K562 (cell line): Measurements from ENCODE around the gene ERVH48-1. TPM values are rescaled to one million over a fixed set of nuclear protein-coding genes. Genes with fewer than 3 reads are reported as not detected.

Source experiments
- CBX5 ChIP-seq: IDR thresholded peaks from 2 replicates; pipeline ENCODE4 v1.6.1; 2014; ENCODE audit warnings: low read depth, borderline replicate concordance
- CEBPG ChIP-seq, 3 experiments: fragments of 200-800 bp in 1 of 3; sonication (Bioruptor generic) in 1 of 3; sonication (generic) in 1 of 3; formaldehyde crosslinking in 1 of 3; IDR thresholded peaks in 2 of 3; conservative IDR thresholded peaks in 1 of 3; 2 replicates each; pipeline versions ENCODE4 v1.6.1 to v1.8.0; 2016 to 2022; ENCODE audit warnings: missing compliant biosample characterization in 2 of 3, missing genetic modification characterization in 2 of 3, mild to moderate bottlenecking in 1 of 3, missing genetic modification reagents in 1 of 3
- ELF2 ChIP-seq: fragments of 250-450 bp; sonication (Bioruptor Pico); IDR thresholded peaks from 2 replicates; pipeline ENCODE4 v1.5.0; 2021; ENCODE audit warnings: mild to moderate bottlenecking
- EP300 ChIP-seq: IDR thresholded peaks from 2 replicates; pipeline ENCODE4 v1.6.1; 2012; ENCODE audit warnings: low read length, improper control_type of control experiment
- PHB2 ChIP-seq: fragments of 450-650 bp; IDR thresholded peaks from 2 replicates; pipeline ENCODE4 v1.6.1; 2017; ENCODE audit warnings: low read depth
- TFAM ChIP-seq: fragments of 250-450 bp; sonication (Bioruptor Pico); conservative IDR thresholded peaks from 2 replicates; pipeline ENCODE4 v1.5.0; 2021; ENCODE audit warnings: mild to moderate bottlenecking, moderate library complexity
- ZC3H4 ChIP-seq: sonication (generic); formaldehyde crosslinking; IDR thresholded peaks from 2 replicates; pipeline ENCODE4 v1.9.0; 2021; ENCODE audit warnings: missing genetic modification reagents, borderline replicate concordance
- ZNF239 ChIP-seq: fragments of 250-450 bp; sonication (Bioruptor Pico); IDR thresholded peaks from 2 replicates; pipeline ENCODE4 v1.4.0; 2020; ENCODE audit warnings: mild to moderate bottlenecking
- ZNF644 ChIP-seq: fragments of 200-800 bp; sonication (Bioruptor generic); IDR thresholded peaks from 2 replicates; pipeline ENCODE4 v1.6.1; 2016; ENCODE audit warnings: low read depth, missing genetic modification characterization, missing compliant biosample characterization
- polyA plus RNA-seq, 8 experiments: library from polyadenylated mRNA; depleted of rRNA in 4 of 8; stranded (reverse) in 5 of 8; unstranded in 3 of 8; fragments of >200 nt; fragmentation: Nextera tagmentation in 2 of 8; fragmentation: Illumina TruSeq in 1 of 8; extraction: Ambion mirVana in 2 of 8; extraction: Trizol in 1 of 8; gene quantifications; 2 replicates each; pipeline versions ENCODE4 v1.2.1 to v1.2.3, GENCODE V29; 2011 to 2014; ENCODE audit warnings: inconsistent platforms in 1 of 8, missing spikeins in 1 of 8
- total RNA-seq, 7 experiments: library from RNA; depleted of rRNA in 6 of 7; stranded (reverse); fragments of >200 nt in 6 of 7; fragmentation: Illumina TruSeq in 2 of 7; extraction: Trizol in 2 of 7; gene quantifications; 2 replicates each; pipeline versions ENCODE4 v1.2.1 to v1.2.3, GENCODE V29; 2011 to 2021; ENCODE audit warnings: low replicate concordance in 1 of 7
- TF ChIP-seq, protein P1 (sequence below): fragments of 450-650 bp; IDR thresholded peaks from 2 replicates; pipeline ENCODE4 v1.6.1; 2016; ENCODE audit warnings: mild to moderate bottlenecking, moderate library complexity
- TF ChIP-seq, protein P2 (sequence below): fragments of 450-650 bp; conservative IDR thresholded peaks from 2 replicates; pipeline ENCODE4 v1.6.1; 2016; ENCODE audit warnings: missing genetic modification characterization, low read depth, mild to moderate bottlenecking, missing compliant biosample characterization, moderate library complexity

The ERVH48-1 gene
- total and polyA plus RNA-seq, 9 of the 15 experiments (the other 6 are each of a cell fraction or from before 2014, with no cell fraction given): 0.08 to 0.49 (median 0.16) TPM; not detected in 3

DNA sequence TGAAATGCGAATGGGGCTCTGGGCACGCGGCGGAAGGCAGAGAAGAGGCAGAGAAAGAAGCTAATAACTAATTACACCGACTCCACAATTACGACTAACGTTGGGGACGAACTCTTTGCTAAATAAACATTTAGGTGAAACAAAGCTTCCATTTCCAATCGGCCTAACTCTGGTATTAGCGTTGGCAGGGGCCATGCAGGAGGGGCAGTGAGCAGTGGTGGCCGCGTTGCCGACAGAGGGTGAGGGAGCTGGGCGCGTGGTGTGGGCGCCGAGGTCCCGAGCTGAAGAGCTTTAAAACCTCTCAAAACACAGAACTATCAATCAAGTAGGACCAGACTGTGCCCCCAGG is 32.9 kb downstream of the ERVH48-1 start (continued):
- TF ChIP-seq PHB2 (no peak), ELF2 (CRISPR knock-in tag) (no peak), CEBPG (CRISPR knock-in tag; IDR thresholded peaks at IDR 0.05) (no peak), CEBPG (tag; conservative IDR thresholded peaks at IDR 0.05 in 1 of 2, IDR thresholded peaks at IDR 0.05 in 1 of 2) (no peak), ZNF644 (tag) (no peak), TFAM (CRISPR knock-in tag) (no peak), CBX5 (no peak), ZNF239 (no peak), EP300 (no peak), ZC3H4 (CRISPR knock-in tag) (peak; percentile 66; the same call in 1 of the 2 replicates)
- TF ChIP-seq, protein P1, sequence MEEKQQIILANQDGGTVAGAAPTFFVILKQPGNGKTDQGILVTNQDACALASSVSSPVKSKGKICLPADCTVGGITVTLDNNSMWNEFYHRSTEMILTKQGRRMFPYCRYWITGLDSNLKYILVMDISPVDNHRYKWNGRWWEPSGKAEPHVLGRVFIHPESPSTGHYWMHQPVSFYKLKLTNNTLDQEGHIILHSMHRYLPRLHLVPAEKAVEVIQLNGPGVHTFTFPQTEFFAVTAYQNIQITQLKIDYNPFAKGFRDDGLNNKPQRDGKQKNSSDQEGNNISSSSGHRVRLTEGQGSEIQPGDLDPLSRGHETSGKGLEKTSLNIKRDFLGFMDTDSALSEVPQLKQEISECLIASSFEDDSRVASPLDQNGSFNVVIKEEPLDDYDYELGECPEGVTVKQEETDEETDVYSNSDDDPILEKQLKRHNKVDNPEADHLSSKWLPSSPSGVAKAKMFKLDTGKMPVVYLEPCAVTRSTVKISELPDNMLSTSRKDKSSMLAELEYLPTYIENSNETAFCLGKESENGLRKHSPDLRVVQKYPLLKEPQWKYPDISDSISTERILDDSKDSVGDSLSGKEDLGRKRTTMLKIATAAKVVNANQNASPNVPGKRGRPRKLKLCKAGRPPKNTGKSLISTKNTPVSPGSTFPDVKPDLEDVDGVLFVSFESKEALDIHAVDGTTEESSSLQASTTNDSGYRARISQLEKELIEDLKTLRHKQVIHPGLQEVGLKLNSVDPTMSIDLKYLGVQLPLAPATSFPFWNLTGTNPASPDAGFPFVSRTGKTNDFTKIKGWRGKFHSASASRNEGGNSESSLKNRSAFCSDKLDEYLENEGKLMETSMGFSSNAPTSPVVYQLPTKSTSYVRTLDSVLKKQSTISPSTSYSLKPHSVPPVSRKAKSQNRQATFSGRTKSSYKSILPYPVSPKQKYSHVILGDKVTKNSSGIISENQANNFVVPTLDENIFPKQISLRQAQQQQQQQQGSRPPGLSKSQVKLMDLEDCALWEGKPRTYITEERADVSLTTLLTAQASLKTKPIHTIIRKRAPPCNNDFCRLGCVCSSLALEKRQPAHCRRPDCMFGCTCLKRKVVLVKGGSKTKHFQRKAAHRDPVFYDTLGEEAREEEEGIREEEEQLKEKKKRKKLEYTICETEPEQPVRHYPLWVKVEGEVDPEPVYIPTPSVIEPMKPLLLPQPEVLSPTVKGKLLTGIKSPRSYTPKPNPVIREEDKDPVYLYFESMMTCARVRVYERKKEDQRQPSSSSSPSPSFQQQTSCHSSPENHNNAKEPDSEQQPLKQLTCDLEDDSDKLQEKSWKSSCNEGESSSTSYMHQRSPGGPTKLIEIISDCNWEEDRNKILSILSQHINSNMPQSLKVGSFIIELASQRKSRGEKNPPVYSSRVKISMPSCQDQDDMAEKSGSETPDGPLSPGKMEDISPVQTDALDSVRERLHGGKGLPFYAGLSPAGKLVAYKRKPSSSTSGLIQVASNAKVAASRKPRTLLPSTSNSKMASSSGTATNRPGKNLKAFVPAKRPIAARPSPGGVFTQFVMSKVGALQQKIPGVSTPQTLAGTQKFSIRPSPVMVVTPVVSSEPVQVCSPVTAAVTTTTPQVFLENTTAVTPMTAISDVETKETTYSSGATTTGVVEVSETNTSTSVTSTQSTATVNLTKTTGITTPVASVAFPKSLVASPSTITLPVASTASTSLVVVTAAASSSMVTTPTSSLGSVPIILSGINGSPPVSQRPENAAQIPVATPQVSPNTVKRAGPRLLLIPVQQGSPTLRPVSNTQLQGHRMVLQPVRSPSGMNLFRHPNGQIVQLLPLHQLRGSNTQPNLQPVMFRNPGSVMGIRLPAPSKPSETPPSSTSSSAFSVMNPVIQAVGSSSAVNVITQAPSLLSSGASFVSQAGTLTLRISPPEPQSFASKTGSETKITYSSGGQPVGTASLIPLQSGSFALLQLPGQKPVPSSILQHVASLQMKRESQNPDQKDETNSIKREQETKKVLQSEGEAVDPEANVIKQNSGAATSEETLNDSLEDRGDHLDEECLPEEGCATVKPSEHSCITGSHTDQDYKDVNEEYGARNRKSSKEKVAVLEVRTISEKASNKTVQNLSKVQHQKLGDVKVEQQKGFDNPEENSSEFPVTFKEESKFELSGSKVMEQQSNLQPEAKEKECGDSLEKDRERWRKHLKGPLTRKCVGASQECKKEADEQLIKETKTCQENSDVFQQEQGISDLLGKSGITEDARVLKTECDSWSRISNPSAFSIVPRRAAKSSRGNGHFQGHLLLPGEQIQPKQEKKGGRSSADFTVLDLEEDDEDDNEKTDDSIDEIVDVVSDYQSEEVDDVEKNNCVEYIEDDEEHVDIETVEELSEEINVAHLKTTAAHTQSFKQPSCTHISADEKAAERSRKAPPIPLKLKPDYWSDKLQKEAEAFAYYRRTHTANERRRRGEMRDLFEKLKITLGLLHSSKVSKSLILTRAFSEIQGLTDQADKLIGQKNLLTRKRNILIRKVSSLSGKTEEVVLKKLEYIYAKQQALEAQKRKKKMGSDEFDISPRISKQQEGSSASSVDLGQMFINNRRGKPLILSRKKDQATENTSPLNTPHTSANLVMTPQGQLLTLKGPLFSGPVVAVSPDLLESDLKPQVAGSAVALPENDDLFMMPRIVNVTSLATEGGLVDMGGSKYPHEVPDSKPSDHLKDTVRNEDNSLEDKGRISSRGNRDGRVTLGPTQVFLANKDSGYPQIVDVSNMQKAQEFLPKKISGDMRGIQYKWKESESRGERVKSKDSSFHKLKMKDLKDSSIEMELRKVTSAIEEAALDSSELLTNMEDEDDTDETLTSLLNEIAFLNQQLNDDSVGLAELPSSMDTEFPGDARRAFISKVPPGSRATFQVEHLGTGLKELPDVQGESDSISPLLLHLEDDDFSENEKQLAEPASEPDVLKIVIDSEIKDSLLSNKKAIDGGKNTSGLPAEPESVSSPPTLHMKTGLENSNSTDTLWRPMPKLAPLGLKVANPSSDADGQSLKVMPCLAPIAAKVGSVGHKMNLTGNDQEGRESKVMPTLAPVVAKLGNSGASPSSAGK: peak; percentile 74
- TF ChIP-seq, protein P2, sequence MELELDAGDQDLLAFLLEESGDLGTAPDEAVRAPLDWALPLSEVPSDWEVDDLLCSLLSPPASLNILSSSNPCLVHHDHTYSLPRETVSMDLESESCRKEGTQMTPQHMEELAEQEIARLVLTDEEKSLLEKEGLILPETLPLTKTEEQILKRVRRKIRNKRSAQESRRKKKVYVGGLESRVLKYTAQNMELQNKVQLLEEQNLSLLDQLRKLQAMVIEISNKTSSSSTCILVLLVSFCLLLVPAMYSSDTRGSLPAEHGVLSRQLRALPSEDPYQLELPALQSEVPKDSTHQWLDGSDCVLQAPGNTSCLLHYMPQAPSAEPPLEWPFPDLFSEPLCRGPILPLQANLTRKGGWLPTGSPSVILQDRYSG (tag): no peak
